ENCODE results near the gene WDR54.

DNA sequence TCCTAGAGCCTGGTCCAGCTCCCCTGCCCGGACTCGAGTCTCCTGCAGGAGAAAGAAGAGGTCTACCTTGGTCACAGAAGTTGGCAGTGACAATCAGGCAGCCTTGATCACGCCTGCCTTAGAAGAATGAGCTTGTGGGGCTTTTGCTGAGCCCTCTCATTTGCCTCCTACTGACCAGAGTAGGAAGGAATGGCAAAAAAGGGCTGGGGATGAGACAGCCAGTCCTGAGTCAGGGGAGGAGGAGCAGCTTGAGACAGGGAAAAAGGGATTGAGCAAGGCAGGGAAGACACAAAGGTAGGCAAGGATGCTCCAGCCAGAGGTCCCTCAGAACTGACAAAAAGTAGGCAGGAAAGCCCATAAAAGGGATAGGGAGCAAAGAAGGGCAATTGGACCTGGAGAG is 6.0 kb downstream of the WDR54 start:
- no peak for TF ChIP-seq POLR2A (IDR thresholded peaks at IDR 0.05)
- TF ChIP-seq, protein P1, sequence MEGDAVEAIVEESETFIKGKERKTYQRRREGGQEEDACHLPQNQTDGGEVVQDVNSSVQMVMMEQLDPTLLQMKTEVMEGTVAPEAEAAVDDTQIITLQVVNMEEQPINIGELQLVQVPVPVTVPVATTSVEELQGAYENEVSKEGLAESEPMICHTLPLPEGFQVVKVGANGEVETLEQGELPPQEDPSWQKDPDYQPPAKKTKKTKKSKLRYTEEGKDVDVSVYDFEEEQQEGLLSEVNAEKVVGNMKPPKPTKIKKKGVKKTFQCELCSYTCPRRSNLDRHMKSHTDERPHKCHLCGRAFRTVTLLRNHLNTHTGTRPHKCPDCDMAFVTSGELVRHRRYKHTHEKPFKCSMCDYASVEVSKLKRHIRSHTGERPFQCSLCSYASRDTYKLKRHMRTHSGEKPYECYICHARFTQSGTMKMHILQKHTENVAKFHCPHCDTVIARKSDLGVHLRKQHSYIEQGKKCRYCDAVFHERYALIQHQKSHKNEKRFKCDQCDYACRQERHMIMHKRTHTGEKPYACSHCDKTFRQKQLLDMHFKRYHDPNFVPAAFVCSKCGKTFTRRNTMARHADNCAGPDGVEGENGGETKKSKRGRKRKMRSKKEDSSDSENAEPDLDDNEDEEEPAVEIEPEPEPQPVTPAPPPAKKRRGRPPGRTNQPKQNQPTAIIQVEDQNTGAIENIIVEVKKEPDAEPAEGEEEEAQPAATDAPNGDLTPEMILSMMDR (IDR thresholded peaks at IDR 0.05), result no peak

Measured in tibial nerve (tissue), 3 donors.